Colonic mucosa (tissue), 4 donors: ENCODE data around the gene MYO18A. TPM values are rescaled to one million over a fixed set of nuclear protein-coding genes. Genes with fewer than 3 reads are reported as not detected.

ENCODE experiments used
- DNase-seq: peaks from one replicate; pipeline ENCODE4 v3.0.0-alpha.2; 2020
- H3K27ac ChIP-seq: fragments of 200-600 bp; one replicate; pipeline ENCODE4 v1.8.0; 2021
- H3K27me3 ChIP-seq: fragments of 200-600 bp; one replicate; pipeline ENCODE4 v1.8.0; 2021
- H3K36me3 ChIP-seq: fragments of 200-600 bp; one replicate; pipeline ENCODE4 v1.8.0; 2021
- H3K4me1 ChIP-seq: fragments of 200-600 bp; one replicate; pipeline ENCODE4 v1.8.0; 2021; ENCODE audit warnings: mild to moderate bottlenecking
- H3K4me3 ChIP-seq: fragments of 200-600 bp; one replicate; pipeline ENCODE4 v1.8.0; 2021
- H3K9ac ChIP-seq, 2 donors: one replicate each; pipeline ENCODE4 v1.7.0; 2013; ENCODE audit warnings: control low read depth in 2 of 2, low read depth in 2 of 2, low read length in 2 of 2
- H3K9me3 ChIP-seq: fragments of 200-600 bp; one replicate; pipeline ENCODE4 v1.8.0; 2021
- intact Hi-C: fragments of 100-400 bp; cut with DNase I; formaldehyde crosslinking; loops from one replicate; pipeline ENCODE4 v1.14.1; 2022
- total RNA-seq, 2 donors: library from RNA; stranded (reverse); fragmentation: NEBNext Ultra II Directional in 1 of 2; extraction: Animal tissue kit (Norgen Biotek cat#: 25700) in 1 of 2; gene quantifications; one replicate each; pipeline ENCODE4 v1.2.1, GENCODE V29; 2021
- TF ChIP-seq, protein P1 (sequence below): fragments of 200-600 bp; IDR thresholded peaks from one replicate; pipeline ENCODE4 v1.8.0; 2022; ENCODE audit warnings: antibody characterized with exemption, mild to moderate bottlenecking
- donor health status: healthy.
- donor health status: DM: no; HTN: no; CAD: no.
- donor health status: DM: no; HTN: no; CAD: no.

The MYO18A gene
- total RNA-seq, 2 donors from 2014 or later, result 63.3 to 112 TPM

DNA sequence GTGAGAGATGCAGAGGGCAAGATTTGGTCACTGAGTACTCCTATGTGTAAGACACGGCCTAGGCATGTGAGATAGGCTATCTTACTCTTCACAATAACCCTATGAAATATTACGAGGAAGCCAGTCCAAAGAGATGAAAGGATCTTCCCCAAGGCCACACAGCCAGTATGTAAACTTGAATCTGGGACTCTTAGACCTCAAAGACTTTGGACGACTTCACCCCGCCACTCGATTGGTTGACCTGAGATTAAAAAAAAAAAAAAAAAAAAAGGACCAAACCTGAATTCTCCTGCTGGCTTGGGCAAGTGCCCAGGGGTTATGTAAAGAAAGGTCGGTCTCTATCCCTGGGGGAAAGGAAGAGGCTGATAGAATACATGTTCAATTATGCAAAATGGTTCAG is 104.1 kb downstream of the MYO18A start:
- H3K27ac ChIP-seq, result no peak overlapping the region
- DNase-seq, result no peak
- no peaks in the 10 kb centered on the region for H3K9me3 ChIP-seq
- no peaks in the 10 kb centered on the region for H3K4me1 ChIP-seq
- H3K9ac ChIP-seq, result no peak overlapping the region
- TF ChIP-seq, protein P1, sequence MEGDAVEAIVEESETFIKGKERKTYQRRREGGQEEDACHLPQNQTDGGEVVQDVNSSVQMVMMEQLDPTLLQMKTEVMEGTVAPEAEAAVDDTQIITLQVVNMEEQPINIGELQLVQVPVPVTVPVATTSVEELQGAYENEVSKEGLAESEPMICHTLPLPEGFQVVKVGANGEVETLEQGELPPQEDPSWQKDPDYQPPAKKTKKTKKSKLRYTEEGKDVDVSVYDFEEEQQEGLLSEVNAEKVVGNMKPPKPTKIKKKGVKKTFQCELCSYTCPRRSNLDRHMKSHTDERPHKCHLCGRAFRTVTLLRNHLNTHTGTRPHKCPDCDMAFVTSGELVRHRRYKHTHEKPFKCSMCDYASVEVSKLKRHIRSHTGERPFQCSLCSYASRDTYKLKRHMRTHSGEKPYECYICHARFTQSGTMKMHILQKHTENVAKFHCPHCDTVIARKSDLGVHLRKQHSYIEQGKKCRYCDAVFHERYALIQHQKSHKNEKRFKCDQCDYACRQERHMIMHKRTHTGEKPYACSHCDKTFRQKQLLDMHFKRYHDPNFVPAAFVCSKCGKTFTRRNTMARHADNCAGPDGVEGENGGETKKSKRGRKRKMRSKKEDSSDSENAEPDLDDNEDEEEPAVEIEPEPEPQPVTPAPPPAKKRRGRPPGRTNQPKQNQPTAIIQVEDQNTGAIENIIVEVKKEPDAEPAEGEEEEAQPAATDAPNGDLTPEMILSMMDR, result no peak
- no peaks in the 10 kb centered on the region for H3K27me3 ChIP-seq
- H3K36me3 ChIP-seq, result no peaks in the 10 kb centered on the region
- intact Hi-C loops, result no loop called here
- no peak overlapping the region for H3K4me3 ChIP-seq

DNA sequence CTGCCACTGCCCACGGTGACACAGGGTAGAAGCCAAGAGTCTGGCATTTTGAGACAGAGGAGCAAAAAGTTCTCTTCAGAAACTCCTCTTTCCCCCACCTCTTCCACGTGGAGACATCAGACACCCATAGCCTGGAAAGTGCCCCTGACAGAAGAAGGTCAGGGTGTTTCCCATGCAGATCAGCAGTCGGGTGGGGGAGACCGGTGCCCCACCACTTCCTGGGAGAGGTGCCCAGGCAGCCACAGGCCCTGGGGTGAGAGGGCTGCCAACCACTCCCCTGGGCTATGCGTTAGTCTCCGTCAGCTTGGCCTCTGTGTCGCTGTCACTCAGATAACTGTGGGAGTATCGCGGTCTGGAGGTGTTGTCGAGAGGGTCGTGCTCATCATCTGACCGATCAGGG is 105.7 kb downstream of the MYO18A start:
- no peaks in the 10 kb centered on the region for H3K4me1 ChIP-seq
- no peak overlapping the region for H3K27ac ChIP-seq
- no peaks in the 10 kb centered on the region for H3K27me3 ChIP-seq
- intact Hi-C loops, result no loop called here
- H3K9ac ChIP-seq, result no peak overlapping the region
- no peak for DNase-seq
- no peaks in the 10 kb centered on the region for H3K36me3 ChIP-seq
- TF ChIP-seq, protein P1, result no peak
- no peak overlapping the region for H3K4me3 ChIP-seq
- no peaks in the 10 kb centered on the region for H3K9me3 ChIP-seq

DNA sequence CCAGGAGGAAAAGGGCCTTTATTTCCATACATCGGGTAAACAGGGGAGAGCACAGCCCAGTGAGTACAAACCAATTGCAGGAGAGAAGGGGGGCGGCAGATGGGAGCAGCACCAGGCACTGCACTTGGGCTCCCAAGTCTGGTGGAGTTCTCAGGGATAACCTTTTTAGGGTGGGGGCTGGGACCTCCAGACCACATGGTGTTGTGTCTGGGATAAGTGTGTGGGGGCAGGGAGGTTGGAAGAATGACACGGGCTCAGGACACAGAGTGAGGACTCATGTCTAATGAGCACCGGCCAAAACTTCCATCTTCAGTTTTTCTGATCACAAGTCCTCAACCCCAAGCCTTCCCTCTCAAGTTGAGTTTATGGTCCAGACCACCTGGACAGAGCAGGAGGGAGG is 106.7 kb downstream of the MYO18A start:
- TF ChIP-seq, protein P1, result no peak
- H3K9me3 ChIP-seq, result no peaks in the 10 kb centered on the region
- H3K27me3 ChIP-seq, result no peaks in the 10 kb centered on the region
- intact Hi-C loops, result no loop called here
- no peak overlapping the region for H3K4me3 ChIP-seq
- H3K36me3 ChIP-seq, result no peaks in the 10 kb centered on the region
- no peaks in the 10 kb centered on the region for H3K4me1 ChIP-seq
- no peak overlapping the region for H3K9ac ChIP-seq
- H3K27ac ChIP-seq, result no peak overlapping the region
- DNase-seq, result no peak

DNA sequence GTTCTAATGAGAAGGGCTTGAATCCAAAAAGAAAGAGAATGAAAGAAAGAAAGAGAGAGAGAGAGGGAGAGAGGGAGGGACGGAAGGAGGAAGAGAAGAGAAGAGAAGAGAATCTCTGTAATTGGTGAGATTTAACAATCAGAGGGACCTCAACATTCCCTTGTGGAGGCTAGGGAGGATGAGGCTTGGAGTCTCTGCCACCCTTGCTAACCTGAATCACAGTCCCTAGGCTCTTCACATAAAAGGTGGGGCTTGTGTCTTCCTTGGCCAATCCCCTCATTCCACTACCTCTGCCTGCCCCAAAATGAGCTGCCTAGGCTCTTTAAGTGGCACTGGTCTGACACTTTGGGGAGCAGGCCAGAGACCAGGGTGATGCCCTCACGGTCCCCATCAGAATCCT is 107.2 kb downstream of the MYO18A start:
- Histone ChIP-seq H3K9ac (no peak overlapping the region), H3K9me3 (no peaks in the 10 kb centered on the region), H3K27ac (no peak overlapping the region), H3K4me3 (no peak overlapping the region), H3K27me3 (no peaks in the 10 kb centered on the region), H3K36me3 (no peaks in the 10 kb centered on the region), H3K4me1 (no peaks in the 10 kb centered on the region)
- intact Hi-C loops, result no loop called here
- TF ChIP-seq, protein P1, result no peak
- DNase-seq, result no peak

DNA sequence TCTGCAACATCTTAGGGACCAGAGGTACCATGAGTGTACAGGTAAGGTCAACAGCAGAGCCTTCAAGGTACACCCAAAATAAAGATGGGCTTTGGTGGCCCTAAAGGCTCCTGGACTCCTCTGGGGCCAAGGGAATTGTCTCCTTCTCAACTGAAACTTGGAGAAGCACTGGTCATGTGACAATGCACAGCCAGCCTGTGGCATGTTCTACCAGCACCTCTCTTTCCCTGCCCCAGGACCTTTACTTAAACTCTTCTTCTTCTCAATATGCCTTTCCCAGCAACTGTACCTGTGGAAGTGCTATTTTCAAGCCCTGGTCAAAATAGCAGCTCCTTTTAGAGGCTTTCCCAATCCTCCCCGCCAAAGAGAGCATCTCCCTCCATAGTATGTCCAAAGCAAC is 108.9 kb downstream of the MYO18A start:
- intact Hi-C loops, result no loop called here
- no peak for DNase-seq
- TF ChIP-seq, protein P1, result no peak
- H3K4me1 ChIP-seq, result no peaks in the 10 kb centered on the region
- no peaks in the 10 kb centered on the region for H3K27me3 ChIP-seq
- no peaks in the 10 kb centered on the region for H3K9me3 ChIP-seq
- no peak overlapping the region for H3K27ac ChIP-seq
- no peaks in the 10 kb centered on the region for H3K36me3 ChIP-seq
- H3K4me3 ChIP-seq, result no peak overlapping the region
- H3K9ac ChIP-seq, result no peak overlapping the region

DNA sequence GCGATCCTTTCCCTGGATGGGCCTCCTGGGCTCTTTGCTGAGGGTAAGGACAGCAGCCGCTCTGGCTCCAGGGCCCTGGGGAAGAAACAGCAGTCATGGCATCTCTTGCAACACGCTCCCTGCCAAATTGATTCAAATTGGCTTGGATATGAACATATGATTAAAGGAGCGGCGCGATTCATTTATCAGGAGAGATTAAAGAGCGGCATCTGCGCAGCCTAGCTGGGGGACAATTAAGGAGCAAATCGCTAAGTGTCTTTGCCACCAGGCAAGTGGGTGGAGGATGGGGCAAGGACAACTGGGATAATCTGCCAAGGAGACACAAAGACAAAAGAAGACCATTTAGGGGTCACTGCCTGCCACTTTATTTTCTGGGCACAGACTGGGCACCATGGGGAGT is 109.4 kb downstream of the MYO18A start:
- TF ChIP-seq, protein P1, result no peak
- no peak for DNase-seq
- H3K4me1 ChIP-seq, result no peaks in the 10 kb centered on the region
- H3K9me3 ChIP-seq, result no peaks in the 10 kb centered on the region
- intact Hi-C loops, result no loop called here
- no peak overlapping the region for H3K4me3 ChIP-seq
- no peaks in the 10 kb centered on the region for H3K36me3 ChIP-seq
- H3K9ac ChIP-seq, result no peak overlapping the region
- H3K27me3 ChIP-seq, result no peaks in the 10 kb centered on the region
- H3K27ac ChIP-seq, result no peak overlapping the region
